ENCODE measurements around the gene USP48.

Gene USP48

DNA sequence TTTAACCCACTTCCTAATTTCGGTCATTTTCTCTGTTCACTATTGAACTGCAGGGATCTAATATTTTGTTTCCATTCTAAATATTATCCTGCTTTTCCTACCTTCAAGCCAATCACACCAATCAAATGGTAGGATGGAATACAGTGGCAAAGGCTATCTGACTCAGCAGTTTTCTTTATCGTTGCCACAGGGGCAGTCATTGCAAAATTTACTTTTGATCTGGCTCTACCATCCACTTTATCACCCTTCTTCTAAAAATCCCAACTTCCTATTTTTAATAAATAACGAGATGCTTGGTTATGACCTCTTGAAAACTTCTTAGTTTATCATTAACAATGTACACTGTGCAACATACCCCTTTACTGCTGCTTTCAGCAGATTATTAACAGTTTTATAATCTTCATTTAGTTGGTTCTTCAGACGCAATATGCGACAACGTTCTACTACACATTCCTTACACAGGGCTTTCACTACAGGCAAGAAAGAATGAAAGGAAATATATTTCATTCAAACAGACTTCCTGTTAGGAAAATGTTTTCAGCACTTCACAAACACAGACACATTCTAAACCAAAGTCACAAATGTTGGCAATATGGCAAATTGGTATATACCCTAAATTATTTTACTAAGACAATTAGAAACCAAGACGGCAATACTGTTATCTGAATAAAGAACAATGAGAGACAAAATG, 61.5 kb downstream of the USP48 start:
- Mint-ChIP-seq H3K9me3 (no peaks in the 10 kb centered on the region), H3K4me3 (no peak overlapping the region), H3K36me3 (ENCODE audit: low read depth) (peaks cover 35% of the 10 kb centered on the region), H3K27ac (peak overlapping the region; percentile 20), H3K4me1 (no peaks in the 10 kb centered on the region), H3K27me3 (no peaks in the 10 kb centered on the region)
- DNase-seq, result no peak
- no peak for ATAC-seq

DNA sequence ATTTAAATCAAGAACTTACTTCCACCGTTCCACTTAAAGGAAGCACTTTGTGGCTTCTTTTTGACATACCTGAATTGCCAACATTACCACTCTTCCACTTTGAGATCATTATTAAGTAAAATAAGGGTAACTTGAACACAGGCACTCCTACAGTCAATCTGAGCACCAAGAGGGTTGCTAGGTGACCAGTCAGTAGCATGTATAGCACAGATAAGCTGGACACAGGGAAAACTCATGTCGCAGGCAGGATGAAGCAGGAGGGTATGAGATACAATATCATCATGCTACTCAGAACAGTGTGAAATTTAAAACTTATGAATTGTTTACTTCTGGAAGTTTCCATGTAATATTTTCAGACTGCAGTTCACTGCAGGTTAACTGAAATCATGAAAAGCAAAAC, 66.8 kb downstream of the USP48 start:
- DNase-seq (no peak), ATAC-seq (no peak)
- Mint-ChIP-seq H3K27me3 (no peaks in the 10 kb centered on the region), H3K4me1 (no peaks in the 10 kb centered on the region), H3K27ac (no peak overlapping the region), H3K4me3 (no peak overlapping the region), H3K9me3 (no peaks in the 10 kb centered on the region), H3K36me3 (ENCODE audit: low read depth) (peaks cover 46% of the 10 kb centered on the region)

DNA sequence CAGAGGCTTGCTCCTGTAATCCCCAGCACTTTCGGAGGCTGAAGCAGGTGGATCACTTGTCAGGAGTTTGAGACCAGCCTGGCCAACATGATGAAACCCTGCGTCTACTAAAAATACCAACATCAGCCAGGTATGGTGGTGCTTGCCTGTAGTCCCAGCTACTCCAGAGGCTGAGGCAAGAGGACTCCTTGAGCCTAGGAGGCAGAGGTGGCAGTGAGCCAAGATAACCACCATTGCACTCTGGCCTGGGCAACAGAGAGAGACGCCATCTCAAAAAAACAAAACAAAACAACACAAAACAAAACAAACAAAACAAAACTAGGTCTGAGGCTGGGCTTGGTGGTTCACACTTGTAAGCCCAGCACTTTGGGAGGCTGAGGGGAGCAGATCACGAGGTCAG, 75.1 kb downstream of the USP48 start:
- Mint-ChIP-seq H3K27ac (no peak overlapping the region), H3K4me3 (no peak overlapping the region), H3K27me3 (no peaks in the 10 kb centered on the region), H3K9me3 (no peaks in the 10 kb centered on the region), H3K36me3 (ENCODE audit: low read depth) (peaks cover 31% of the 10 kb centered on the region), H3K4me1 (peaks cover 4% of the 10 kb centered on the region)
- ATAC-seq (no peak), DNase-seq (no peak)

DNA sequence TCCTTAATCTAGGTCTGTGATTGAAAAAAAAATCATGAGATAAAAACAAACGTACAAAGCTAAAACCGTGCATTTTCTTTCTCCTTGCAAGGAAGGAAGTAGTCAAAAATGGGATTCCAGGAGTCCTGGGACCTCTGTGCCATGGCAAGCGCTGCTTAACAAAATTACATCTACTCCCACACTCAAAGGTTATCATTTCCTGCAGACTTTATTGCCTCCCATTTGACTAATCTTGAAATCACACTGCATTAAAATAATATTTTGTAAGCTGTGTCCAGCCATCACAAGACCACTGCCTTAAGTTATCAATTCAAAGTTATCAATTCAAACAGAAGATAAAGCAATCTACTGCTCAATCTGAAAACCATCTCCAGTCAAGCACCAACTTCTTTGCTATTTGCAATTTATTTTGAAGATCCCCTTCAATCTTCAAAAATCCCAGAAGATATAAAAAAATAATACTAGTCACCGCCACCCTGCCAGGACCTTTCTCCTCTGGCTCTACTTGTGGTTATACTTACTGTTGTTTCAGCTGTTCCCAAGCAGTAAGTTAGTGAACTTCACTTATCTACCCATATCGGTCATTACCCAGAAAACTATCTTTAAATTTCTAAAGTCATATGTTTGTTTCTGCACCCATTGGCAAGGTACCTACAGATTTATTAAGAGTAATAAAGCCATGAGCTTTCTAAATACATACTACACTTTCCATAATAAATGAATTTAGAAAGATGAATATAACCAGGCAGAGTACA, 75.7 kb downstream of the USP48 start:
- ATAC-seq, result no peak
- Mint-ChIP-seq H3K27me3 (no peaks in the 10 kb centered on the region), H3K4me3 (no peak overlapping the region), H3K27ac (no peak overlapping the region), H3K4me1 (peaks cover 4% of the 10 kb centered on the region), H3K36me3 (ENCODE audit: low read depth) (peaks cover 36% of the 10 kb centered on the region), H3K9me3 (no peaks in the 10 kb centered on the region)
- DNase-seq, result no peak

DNA sequence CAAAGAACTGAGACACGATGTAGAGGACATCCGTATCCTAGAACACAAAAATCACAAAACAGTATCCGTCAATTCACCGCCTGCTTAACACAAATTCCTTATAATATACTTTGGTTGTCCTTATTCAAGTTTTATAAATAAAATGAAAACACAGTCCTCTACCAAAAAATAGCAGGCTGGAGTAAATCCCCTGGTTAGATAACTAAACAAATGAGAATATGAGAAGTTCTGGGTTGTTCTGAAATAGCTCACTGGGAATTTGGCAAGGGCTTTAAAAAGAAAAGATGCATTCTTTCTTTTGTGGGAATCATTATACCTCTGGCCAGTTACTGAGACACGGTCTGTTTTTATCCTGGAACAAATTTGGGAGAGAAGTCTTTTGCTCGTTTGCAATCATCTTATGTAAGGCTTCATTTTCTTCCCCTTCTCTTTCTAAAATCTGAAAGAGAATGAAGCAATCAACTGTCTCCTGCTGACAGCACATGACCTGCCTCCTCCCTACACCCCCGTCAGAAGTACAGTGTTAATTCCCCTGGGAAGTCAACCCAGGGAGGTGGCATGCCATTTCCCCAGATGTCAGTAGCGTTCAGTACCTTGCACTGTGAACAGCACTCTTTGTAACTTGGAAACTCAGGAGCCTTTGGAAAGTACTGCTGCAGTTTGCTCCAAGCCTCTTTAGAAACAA, 76.7 kb downstream of the USP48 start:
- no peaks in the 10 kb centered on the region for H3K27me3 Mint-ChIP-seq
- ATAC-seq, result no peak

DNA sequence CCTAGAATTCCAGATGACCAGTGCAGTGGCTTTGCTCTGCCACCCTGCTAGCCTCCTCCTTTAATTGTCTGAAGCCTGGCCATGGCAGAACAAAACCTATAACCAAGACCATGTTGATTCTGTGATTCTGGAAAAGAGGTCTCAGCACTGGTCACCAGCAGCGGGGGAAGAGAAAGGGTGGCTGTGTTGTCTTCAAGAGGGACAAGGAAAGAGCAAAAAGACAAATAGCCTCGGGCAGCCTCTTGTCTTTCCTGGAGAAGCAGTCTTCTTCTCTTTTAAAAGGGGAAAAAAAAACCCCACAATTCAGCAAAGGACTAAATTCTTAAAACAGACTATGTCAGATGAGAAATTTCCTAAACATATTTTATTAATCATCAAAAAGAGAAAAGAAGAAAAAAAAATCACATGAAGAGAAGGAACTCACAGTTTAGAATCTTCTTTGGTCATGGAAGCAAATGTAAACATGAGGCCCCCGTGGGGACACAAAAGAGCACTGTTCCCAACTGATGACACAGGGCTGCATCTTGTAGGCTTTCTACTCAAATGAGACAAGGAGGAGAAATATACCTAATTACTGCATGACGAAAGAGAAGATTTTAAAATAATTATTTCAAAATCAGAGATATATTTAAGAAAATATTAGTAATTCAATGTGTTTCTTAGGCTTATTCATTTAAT, 77.5 kb downstream of the USP48 start:
- no peak overlapping the region for H3K27ac Mint-ChIP-seq
- no peaks in the 10 kb centered on the region for H3K27me3 Mint-ChIP-seq
- H3K9me3 Mint-ChIP-seq, result no peaks in the 10 kb centered on the region
- no peak overlapping the region for H3K4me3 Mint-ChIP-seq
- ATAC-seq (no peak), DNase-seq (no peak)
- peaks cover 47% of the 10 kb centered on the region for H3K36me3 Mint-ChIP-seq (ENCODE audit: low read depth)
- peaks cover 4% of the 10 kb centered on the region for H3K4me1 Mint-ChIP-seq

More for the DNA sequence above, 76.7 kb downstream of the USP48 start:
- Mint-ChIP-seq H3K4me3 (no peak overlapping the region), H3K4me1 (peaks cover 4% of the 10 kb centered on the region), H3K36me3 (ENCODE audit: low read depth) (peaks cover 43% of the 10 kb centered on the region), H3K9me3 (no peaks in the 10 kb centered on the region), H3K27ac (no peak overlapping the region)
- DNase-seq, result no peak

DNA sequence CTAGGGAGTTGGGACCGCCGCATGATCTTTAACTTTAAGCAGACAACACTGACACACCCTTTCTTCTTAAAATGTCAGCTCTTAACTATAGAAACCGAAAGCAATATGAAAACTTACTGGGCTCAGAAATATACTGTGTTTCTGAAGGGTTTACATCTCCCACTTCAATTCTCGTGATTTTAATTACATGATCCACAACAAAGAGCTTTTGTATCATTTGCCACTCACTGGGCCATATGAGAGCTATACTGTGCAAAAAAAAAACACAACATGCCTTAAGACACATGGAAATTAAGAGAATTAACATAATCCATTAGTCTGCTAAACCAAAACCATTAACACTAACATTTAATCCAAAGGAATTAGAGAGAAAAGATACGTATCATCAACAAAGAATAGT, 78.8 kb downstream of the USP48 start:
- no peak for ATAC-seq
- Mint-ChIP-seq H3K27ac (no peak overlapping the region), H3K9me3 (no peaks in the 10 kb centered on the region), H3K27me3 (no peaks in the 10 kb centered on the region), H3K4me3 (no peak overlapping the region), H3K36me3 (ENCODE audit: low read depth) (peaks cover 49% of the 10 kb centered on the region), H3K4me1 (peaks cover 4% of the 10 kb centered on the region)
- DNase-seq, result no peak

DNA sequence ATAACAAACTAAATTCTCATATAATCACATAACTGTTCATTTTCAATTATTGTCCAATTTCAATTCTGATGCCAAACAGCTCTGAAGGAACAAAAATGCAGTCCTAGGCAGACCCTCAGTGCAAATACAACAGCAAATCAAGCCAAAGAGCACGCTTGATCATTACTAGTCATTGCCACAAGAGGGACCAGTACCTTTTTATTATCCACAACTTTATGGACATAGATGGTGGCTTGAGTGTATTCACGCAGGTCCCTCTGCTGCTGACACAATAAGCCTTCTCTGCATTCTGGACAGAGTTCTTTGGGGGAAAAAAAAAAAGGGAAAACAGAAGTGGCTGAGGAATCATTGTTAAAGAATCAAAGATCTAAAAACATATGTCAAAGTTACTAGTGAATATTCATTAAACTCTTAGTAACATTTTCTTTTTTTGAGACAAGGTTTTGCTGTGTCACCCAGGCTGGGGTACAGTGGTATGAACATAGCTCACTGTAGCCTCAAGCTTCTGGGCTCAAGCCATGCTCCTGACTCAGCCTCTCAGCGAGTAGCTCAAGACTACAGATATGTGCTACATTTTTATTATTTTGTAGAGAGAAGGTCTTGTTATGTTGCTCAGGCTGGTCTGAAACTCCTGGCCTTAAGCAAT, 79.5 kb downstream of the USP48 start:
- Mint-ChIP-seq H3K27me3 (no peaks in the 10 kb centered on the region), H3K4me3 (no peak overlapping the region), H3K4me1 (peaks cover 4% of the 10 kb centered on the region), H3K9me3 (no peaks in the 10 kb centered on the region), H3K27ac (no peak overlapping the region), H3K36me3 (ENCODE audit: low read depth) (peaks cover 51% of the 10 kb centered on the region)
- ATAC-seq, result no peak
- no peak for DNase-seq

DNA sequence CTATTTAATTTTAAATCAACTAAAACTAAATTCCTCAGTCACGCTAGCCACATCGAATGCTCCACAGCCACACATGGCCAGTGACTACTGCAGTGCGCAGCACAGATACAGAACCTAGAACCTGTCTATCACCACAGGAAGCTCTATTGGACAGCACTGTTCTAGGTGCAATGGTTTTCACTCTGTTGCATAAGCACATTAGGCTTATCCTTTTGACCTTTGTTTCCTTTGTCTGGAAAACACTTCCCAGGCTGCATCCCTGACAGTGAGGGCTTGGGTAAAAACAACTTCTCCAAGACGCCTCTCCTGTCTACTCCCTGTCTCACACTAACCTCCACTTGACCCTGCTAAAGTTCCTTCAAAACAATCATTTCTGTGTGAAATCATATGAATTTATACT, 80.2 kb downstream of the USP48 start:
- DNase-seq, result no peak
- Mint-ChIP-seq H3K27me3 (no peaks in the 10 kb centered on the region), H3K27ac (no peak overlapping the region), H3K9me3 (no peaks in the 10 kb centered on the region), H3K4me3 (no peak overlapping the region), H3K36me3 (ENCODE audit: low read depth) (peaks cover 57% of the 10 kb centered on the region), H3K4me1 (peaks cover 4% of the 10 kb centered on the region)
- no peak for ATAC-seq

DNA sequence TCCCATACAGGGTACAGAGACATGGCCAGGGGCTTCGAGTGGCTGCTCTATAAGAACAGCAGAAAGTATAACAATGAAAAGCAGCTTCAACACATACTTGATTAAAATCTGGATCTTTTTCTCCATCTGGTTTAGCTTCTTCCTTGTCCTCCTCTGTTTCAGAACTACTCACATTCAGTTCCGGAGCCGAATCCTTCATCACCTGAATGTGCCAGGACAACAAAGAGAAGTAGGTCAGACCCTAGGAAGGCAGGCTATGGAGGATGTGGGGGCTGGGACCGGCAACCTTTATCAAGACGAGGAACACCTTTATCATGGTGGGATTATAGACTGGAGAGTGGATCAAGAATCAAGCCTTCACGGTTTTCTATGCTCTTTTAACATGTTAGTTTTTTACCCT, 81.5 kb downstream of the USP48 start:
- H3K27ac Mint-ChIP-seq, result no peak overlapping the region
- H3K4me3 Mint-ChIP-seq, result no peak overlapping the region
- no peaks in the 10 kb centered on the region for H3K9me3 Mint-ChIP-seq
- peaks cover 56% of the 10 kb centered on the region for H3K36me3 Mint-ChIP-seq (ENCODE audit: low read depth)
- H3K27me3 Mint-ChIP-seq, result no peaks in the 10 kb centered on the region
- H3K4me1 Mint-ChIP-seq, result peaks cover 4% of the 10 kb centered on the region
- ATAC-seq (no peak), DNase-seq (no peak)

DNA sequence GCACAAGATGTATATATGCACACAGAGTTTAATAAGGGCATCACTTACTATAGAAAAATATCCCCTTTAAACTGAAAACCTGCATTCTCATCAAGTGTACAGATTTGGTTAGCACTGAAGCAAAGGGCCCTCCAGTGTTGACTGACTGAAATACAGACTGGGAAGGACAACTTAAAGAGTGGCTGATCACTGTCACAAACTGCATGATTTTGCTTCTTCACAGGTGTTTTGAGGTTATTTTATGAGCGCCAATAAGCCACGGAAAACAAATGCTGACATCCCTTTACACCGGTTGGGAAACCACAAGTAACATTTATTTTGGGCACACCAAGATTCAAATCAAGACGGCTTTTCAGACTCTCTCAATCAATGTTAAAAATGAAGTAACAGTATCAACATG, 82.9 kb downstream of the USP48 start:
- no peaks in the 10 kb centered on the region for H3K27me3 Mint-ChIP-seq
- ATAC-seq (no peak), DNase-seq (no peak)
- H3K36me3 Mint-ChIP-seq (ENCODE audit: low read depth), result peaks cover 47% of the 10 kb centered on the region
- H3K9me3 Mint-ChIP-seq, result no peaks in the 10 kb centered on the region
- H3K4me3 Mint-ChIP-seq, result no peak overlapping the region
- H3K4me1 Mint-ChIP-seq, result peaks cover 4% of the 10 kb centered on the region
- no peak overlapping the region for H3K27ac Mint-ChIP-seq

DNA sequence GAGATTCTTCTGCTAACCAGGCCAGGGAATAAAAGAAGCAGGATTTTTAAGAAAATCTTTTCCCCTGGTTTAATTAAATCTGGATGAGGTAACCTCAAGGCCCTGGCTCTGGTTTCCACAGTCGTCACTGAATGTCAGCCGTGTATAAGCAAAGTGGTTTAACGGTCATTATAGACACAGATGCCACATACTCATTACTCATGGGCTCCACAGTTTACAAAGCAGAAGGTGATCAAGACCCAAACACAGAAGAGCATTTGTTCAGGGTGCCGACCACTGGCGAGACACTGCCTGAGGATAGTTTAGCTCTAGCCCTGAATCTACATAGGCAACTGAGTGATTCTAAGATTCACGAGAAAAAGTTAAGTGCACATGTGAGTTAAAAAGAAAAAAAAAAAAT, 86.0 kb downstream of the USP48 start:
- H3K27ac Mint-ChIP-seq, result no peak overlapping the region
- H3K4me1 Mint-ChIP-seq, result no peaks in the 10 kb centered on the region
- peaks cover 51% of the 10 kb centered on the region for H3K36me3 Mint-ChIP-seq (ENCODE audit: low read depth)
- DNase-seq (no peak), ATAC-seq (no peak)
- no peaks in the 10 kb centered on the region for H3K9me3 Mint-ChIP-seq
- H3K4me3 Mint-ChIP-seq, result no peak overlapping the region
- H3K27me3 Mint-ChIP-seq, result no peaks in the 10 kb centered on the region

DNA sequence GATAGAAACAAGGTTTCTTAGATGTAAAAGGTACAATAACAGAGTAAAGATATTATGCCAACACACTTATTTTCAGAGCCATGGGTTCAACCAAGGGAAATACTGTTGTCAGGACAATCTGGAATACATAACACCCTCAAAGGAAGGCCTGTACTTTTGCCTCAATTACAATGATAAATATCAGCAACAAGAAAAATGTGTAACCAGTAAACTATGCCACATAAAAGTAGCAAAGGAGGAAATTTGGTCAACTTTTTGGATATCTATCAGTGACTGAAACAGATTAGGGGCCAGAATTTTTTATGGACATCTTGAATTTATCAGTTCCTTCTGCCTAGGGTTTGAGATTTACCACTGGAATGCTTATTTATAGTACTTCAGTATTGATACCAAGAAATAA, 89.2 kb downstream of the USP48 start:
- DNase-seq, result no peak
- Mint-ChIP-seq H3K4me3 (no peak overlapping the region), H3K27ac (no peak overlapping the region), H3K9me3 (no peaks in the 10 kb centered on the region), H3K36me3 (ENCODE audit: low read depth) (peaks cover 42% of the 10 kb centered on the region), H3K4me1 (no peaks in the 10 kb centered on the region), H3K27me3 (no peaks in the 10 kb centered on the region)
- no peak for ATAC-seq

DNA sequence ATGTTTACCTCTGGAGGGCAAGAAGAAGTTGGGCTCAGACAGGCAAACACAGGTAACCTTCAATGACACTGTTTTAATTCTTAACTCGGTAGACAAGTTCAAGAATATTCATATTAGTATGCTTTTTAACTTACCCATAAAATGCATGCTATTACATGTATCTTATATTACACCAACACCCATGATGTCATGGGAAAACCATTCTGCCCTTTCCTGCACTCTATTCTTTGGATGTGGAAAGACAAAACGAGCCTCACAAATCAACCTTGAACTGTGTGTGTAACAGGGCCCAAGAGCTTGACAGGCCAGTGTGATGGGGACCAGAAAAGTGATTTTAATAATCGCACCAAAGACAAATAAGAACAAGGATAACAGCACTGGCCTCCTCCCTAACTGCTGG, 91.2 kb downstream of the USP48 start:
- Mint-ChIP-seq H3K4me1 (no peaks in the 10 kb centered on the region), H3K27me3 (no peaks in the 10 kb centered on the region), H3K27ac (no peak overlapping the region), H3K9me3 (no peaks in the 10 kb centered on the region), H3K36me3 (ENCODE audit: low read depth) (peaks cover 45% of the 10 kb centered on the region), H3K4me3 (no peak overlapping the region)
- DNase-seq (no peak), ATAC-seq (no peak)

Measured in activated naive CD8-positive, alpha-beta T cell treated with anti-CD3 and anti-CD28 coated beads, Interleukin-2, amount 50 U/mL, for 24 hours (primary cell).